HG03139 (cell line): ENCODE results near the gene RBPJ.

Source experiments
- ATAC-seq: cut with Tn5 transposase; IDR thresholded peaks from one replicate; pipeline ENCODE4 v1.9.1; 2021; ENCODE audit not compliant: unreplicated experiment

Gene RBPJ

GRCh38 chr4:26454961-26455360 is 134.1 kb downstream of the RBPJ start:
- ATAC-seq, result no peak

- no peak for ATAC-seq
Observed at GRCh38 chr4:26455571-26455970, 134.8 kb downstream of the RBPJ start.

- ATAC-seq, result no peak
Observed at GRCh38 chr4:26457412-26457811, 136.6 kb downstream of the RBPJ start.

GRCh38 chr4:26458157-26458561 is 137.3 kb downstream of the RBPJ start:
- ATAC-seq, result no peak

- ATAC-seq, result no peak
Observed at GRCh38 chr4:26459054-26459755, 138.4 kb downstream of the RBPJ start.

- ATAC-seq, result no peak
Observed at GRCh38 chr4:26459756-26460530, 139.1 kb downstream of the RBPJ start.

GRCh38 chr4:26462874-26463273 is 142.1 kb downstream of the RBPJ start:
- no peak for ATAC-seq

GRCh38 chr4:26463386-26463785 is 142.6 kb downstream of the RBPJ start:
- ATAC-seq, result no peak

GRCh38 chr4:26464420-26465095 is 143.7 kb downstream of the RBPJ start:
- no peak for ATAC-seq

GRCh38 chr4:26466578-26467270 is 145.9 kb downstream of the RBPJ start:
- no peak for ATAC-seq

GRCh38 chr4:26467724-26468123 is 146.9 kb downstream of the RBPJ start:
- ATAC-seq, result no peak

GRCh38 chr4:26468283-26468949 is 147.6 kb downstream of the RBPJ start:
- ATAC-seq, result no peak

- ATAC-seq, result no peak
Observed at GRCh38 chr4:26468977-26469376, 148.2 kb downstream of the RBPJ start.

- ATAC-seq, result no peak
Observed at GRCh38 chr4:26471890-26472289, 151.1 kb downstream of the RBPJ start.

GRCh38 chr4:26473893-26474292 is 153.1 kb downstream of the RBPJ start:
- ATAC-seq, result no peak

- no peak for ATAC-seq
Observed at GRCh38 chr4:26474551-26474950, 153.7 kb downstream of the RBPJ start.

GRCh38 chr4:26475716-26476115 is 154.9 kb downstream of the RBPJ start:
- no peak for ATAC-seq

GRCh38 chr4:26476545-26476944 is 155.7 kb downstream of the RBPJ start:
- ATAC-seq, result no peak

- ATAC-seq, result no peak
Observed at GRCh38 chr4:26478330-26478729, 157.5 kb downstream of the RBPJ start.

- no peak for ATAC-seq
Observed at GRCh38 chr4:26482508-26483462, 162.0 kb downstream of the RBPJ start.
